Measurements from ENCODE around the gene ARHGAP10.

DNA sequence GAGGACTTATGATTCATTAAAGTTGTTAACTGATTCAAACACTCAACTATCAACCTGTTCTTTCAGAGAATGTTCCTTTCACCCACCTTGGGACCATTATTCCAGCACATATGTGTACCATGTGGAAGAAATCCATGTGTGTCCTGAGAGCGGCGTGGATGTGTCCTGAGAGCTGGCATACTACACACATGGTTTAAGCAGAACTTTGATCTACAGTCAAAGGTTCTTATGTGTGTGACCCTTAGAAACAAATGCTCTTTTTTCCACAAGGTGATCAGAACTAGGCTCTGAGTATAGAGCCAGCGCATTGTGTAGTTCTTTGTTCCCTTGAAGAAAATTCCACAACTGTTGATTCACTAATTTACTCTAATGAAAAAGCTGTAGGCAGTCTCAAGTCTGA lies 378.3 kb downstream of the ARHGAP10 start:
- TF ChIP-seq, protein P1, sequence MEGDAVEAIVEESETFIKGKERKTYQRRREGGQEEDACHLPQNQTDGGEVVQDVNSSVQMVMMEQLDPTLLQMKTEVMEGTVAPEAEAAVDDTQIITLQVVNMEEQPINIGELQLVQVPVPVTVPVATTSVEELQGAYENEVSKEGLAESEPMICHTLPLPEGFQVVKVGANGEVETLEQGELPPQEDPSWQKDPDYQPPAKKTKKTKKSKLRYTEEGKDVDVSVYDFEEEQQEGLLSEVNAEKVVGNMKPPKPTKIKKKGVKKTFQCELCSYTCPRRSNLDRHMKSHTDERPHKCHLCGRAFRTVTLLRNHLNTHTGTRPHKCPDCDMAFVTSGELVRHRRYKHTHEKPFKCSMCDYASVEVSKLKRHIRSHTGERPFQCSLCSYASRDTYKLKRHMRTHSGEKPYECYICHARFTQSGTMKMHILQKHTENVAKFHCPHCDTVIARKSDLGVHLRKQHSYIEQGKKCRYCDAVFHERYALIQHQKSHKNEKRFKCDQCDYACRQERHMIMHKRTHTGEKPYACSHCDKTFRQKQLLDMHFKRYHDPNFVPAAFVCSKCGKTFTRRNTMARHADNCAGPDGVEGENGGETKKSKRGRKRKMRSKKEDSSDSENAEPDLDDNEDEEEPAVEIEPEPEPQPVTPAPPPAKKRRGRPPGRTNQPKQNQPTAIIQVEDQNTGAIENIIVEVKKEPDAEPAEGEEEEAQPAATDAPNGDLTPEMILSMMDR (IDR thresholded peaks at IDR 0.05): no peak
- TF ChIP-seq SIN3A (IDR thresholded peaks at IDR 0.05; ENCODE audit: borderline replicate concordance, insufficient read depth, low read depth, low read length): no peak
- no peak for TF ChIP-seq POLR2AphosphoS5 (IDR thresholded peaks at IDR 0.05; ENCODE audit: low read depth, low read length)
- TF ChIP-seq, protein P2, sequence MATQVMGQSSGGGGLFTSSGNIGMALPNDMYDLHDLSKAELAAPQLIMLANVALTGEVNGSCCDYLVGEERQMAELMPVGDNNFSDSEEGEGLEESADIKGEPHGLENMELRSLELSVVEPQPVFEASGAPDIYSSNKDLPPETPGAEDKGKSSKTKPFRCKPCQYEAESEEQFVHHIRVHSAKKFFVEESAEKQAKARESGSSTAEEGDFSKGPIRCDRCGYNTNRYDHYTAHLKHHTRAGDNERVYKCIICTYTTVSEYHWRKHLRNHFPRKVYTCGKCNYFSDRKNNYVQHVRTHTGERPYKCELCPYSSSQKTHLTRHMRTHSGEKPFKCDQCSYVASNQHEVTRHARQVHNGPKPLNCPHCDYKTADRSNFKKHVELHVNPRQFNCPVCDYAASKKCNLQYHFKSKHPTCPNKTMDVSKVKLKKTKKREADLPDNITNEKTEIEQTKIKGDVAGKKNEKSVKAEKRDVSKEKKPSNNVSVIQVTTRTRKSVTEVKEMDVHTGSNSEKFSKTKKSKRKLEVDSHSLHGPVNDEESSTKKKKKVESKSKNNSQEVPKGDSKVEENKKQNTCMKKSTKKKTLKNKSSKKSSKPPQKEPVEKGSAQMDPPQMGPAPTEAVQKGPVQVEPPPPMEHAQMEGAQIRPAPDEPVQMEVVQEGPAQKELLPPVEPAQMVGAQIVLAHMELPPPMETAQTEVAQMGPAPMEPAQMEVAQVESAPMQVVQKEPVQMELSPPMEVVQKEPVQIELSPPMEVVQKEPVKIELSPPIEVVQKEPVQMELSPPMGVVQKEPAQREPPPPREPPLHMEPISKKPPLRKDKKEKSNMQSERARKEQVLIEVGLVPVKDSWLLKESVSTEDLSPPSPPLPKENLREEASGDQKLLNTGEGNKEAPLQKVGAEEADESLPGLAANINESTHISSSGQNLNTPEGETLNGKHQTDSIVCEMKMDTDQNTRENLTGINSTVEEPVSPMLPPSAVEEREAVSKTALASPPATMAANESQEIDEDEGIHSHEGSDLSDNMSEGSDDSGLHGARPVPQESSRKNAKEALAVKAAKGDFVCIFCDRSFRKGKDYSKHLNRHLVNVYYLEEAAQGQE (IDR thresholded peaks at IDR 0.05; ENCODE audit: insufficient read depth in 1 of 2, low read depth in 2 of 2, low read length in 1 of 2): no peak

Data from Panc1 (cell line).